Inflammatory macrophage treated with lipopolysaccharide for 1 hour (primary cell): ENCODE results near the gene ETFA.
"Not testable (repeated sequence)": the region's sequence is repeated elsewhere in the genome, so short reads cannot be mapped to it uniquely, and the experiment has no call there.

Source experiments
- DNase-seq, 2 donors: peaks; one replicate each; pipeline ENCODE4 v3.0.0-alpha.2; 2020 to 2022

Gene ETFA

DNA sequence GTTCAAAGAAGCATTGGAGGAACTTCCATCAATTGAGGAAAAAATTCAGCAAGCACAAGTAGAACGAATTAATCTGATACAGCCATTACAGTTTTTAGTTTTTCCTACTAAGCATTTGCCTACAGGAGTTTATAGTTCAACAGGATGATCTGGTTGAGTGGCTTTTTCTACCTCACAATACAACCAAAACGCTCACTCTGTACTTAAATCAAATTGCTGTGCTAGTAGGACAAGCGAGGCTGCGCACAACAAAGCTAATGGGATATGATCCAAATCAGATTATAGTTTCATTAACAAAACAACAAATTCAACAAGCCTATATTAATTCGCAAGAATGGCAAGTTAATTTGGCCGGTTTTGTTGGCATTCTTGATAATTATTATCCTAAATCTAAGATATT is 44.2 kb downstream of the ETFA start:
- no peak for DNase-seq

DNA sequence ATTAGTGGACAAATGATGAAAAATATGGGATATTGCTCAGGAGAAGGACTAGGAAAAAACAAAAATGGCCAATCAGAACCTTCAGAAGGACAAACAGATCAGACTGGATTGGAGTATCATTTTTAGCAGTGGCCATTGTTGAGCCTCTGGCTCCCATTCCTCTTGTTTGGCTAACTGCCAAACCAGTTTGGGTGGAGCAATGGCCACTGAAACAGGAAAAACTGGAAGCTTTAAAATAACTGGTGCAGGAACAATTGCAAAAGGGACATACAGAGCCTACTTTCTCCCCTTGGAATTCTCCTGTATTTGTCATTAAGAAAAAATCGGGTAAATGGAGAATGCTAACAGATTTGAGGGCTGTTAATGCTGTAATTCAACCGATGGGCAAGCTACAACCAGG is 45.5 kb downstream of the ETFA start:
- DNase-seq, result not testable (repeated sequence)

DNA sequence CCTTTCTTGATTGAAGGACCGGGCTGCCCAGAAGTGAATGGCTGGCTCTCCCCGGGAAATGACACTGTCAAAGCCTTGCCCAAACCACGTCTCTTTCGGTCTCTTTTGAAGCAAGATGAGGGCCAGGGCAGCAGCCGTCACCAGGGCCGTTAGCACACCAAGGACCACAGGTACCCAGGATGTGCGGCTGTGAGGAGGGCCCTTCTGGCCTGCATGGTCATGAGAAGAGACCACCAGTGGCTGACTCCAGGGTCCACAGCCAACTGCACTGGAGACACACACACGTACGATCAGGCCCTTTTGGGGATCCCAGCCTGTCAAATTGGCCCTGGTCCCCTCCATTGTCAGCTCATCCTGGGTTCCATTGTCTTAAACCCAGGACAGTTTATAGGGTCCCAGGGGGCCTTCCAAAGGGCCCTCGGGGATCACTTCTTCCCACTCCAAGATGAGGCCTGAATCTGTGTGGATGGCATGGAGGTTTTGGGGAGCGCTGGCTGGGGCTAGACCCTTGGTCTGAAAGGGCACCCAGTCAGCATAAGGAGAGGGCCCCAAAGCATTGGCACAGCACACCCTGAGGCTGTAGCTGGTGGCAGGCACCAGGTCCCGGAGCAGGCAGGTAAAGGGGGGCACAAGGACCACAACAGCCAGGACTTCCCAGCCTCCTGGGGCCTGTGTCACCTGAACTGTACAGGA is 50.9 kb downstream of the ETFA start:
- no peak for DNase-seq

DNA sequence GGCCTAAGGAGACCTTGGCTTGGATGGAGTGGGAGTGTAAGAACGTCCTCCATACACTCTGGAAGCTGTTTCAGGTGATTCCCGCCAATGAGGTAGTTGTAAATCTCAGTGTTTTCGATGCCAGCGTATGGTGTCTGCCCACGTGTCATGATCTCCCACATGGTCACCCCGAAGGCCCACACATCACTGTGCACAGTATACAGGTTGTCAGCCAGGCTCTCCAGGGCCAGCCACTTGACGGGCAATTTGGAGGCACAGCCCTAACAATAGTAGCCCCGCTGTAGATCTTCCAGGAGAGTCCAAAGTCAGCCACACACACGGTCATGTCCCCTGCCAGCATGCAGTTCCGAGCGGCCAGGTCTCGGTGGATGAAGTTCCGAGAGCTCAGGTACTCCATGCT is 51.9 kb downstream of the ETFA start:
- no peak for DNase-seq

DNA sequence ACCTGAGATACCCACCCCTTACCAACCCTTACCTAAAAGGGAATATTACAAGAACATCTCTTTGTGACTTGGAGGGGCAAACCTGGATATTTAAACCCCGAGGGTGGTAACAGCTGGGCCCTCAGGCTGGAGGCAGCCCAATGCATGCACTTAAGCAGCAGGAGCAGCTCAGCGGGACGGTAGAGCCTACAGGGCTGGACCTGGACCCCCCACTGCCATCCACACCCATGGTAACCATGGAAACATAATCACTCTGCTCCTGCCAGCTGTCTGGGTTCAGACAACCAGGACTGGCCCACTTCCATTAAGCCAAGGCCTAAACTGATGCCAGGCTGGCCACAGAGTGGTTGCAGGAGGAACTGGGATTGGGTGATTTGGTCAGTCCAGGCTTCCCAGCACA is 52.8 kb downstream of the ETFA start:
- no peak for DNase-seq

DNA sequence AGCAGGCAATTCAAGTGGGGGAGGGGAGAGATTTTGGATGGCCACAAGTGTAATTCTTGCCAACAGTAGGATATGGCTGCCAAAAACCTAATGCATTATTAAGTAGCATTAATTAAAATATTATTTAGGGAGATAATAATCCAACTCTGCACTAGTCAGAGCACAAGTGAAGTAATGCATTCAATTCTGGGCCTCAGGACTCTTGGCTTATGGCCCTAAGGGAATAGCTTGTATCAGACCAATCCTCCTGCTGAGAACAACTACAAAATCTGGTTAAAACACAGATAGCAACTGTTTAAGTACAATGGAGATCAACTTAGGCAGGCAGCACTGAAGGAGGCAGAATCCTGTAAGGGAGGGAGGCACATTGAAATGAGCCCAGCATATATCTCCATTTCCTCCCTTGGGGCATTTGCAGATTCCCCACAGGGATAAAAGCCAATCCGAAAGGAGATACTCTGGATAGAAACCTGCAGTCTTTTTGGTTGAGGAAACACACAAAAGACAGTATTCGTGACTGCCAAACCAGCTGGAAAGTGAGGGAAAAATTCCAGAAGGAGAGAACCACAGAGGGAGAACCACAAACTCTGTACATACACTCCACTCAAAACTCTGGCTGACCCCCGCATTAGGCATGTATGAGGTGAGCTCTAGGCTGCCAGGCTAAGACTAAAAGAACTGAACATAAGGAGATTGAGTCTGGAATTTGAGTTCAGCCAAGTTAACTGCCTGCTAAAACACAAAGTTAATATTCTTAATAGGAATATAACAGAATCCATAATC is 57.4 kb downstream of the ETFA start:
- DNase-seq, result no peak

DNA sequence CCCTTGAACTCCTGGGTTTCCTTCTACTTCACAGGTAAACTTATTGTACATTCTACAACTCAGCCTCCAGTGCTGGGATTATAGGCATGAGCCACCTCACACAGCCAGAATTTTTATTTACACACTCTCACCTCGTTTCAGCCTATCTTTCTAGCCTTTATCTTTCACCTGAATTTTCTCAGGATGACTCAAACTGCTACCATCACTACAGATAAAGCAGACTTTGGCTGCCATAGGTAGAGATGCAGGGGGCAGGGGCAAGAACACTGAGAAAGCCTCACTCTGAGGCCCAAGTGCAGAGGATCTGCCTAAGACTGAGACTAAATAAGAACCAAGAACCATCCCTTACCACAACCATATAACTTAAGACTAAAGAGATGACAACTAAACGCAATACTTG is 59.0 kb downstream of the ETFA start:
- no peak for DNase-seq

DNA sequence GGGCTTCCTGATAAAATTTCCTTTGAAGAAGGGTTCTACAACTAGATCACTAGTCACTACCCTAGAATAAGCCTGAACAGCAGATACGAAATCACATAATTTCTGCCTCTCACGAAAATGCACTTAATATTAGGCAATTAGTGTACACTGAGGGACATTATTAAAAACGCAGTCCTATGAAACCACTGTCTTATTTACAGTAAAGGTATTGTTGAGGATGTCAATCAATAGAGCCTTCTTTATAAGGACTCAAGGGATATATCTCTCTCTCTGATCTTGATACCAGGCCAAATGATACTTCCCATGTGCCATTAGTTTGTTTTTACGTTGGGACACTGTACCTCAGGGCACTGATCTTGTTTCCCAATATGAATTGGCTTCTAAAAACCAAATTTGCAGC is 59.6 kb downstream of the ETFA start:
- no peak for DNase-seq

DNA sequence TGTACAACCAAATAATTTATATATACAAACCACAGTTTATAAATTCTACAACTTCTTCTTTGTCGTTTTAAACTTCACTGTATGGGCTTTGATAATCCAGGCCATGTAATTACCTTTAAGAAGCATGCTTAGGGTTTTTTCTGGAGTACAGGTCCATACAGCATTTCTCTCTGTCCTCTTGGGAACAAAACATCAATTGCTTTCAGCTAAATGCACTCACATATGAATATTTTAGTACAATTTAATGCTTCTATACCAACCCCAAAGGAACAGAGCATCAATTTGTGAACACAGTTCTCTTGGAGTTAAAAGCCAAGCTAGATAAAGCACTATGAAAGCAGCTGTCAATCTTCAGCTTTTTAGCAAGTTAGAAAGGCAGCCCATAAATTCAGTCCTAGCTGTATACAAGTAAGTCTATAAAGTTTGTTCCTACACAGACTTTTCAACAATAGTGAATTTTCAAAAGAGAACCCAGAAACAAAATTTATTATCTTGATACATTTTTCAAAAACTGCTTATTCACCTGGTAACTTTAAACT is 66.1 kb downstream of the ETFA start:
- DNase-seq, result no peak

DNA sequence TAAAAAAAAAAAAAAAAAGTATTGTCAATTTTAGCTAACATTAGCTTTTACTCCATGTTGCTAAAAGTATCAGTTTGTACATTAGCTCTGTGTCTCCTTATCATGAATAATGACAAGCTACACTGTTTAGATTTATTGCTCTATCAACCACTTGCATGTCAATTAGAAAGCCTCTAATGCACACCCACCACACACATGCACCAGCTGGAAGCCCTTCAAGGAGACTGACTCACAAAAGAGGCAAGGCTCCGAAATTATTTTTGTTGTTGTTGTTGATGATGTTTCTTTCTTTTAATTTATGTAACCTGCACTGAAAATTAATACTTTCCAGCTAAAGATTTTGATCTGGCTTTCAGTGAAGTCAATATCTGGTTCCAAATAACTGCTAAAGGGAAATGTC is 71.5 kb downstream of the ETFA start:
- no peak for DNase-seq

DNA sequence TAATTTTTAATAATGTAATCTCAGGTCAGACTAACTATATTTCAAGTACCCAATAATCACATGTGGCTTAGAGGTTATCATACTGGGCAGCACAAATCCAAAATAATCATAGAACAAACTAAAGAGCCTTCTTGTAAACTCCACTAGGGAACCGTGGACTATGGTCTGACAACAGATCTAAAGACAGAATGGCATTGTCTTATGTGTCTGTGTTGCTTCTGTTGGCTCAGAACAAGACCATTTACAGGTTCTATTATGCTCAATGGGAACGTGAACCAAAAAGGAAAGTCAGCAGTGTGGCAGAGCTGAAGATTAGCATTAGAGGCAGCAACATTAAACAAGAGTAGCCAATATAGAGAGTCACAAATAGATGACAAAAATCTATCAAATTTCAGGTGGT is 74.9 kb downstream of the ETFA start:
- no peak for DNase-seq

DNA sequence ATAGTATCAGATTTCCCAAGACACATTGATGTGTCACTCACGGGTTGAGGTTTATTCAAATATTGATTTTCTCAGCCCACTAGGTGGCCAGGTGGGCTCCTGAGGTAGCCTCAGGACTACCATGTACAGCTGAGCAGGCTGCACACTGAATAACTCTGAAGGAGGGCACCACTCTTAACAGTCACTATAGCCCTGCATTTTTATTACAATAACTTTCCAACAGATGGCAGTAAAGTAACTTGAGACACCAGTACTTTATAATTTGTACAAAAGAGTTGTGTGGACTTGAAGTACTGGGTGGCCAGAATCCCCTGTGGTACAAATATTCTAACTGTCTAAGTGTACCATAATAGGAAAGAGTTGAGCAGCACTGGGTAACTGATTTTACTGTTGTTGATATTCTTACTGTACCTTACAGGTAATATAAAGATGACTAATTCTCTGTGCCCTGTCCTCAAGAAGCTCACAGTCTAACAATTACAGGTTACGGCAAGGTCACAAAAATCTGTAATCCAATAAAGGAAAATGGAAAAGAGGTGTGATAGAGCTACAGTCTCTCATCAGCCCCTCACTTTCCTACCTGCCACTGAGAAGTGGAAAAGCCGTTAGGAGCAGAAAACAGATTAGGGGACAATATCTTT is 76.0 kb downstream of the ETFA start:
- DNase-seq, result peak; percentile 23 to 51

DNA sequence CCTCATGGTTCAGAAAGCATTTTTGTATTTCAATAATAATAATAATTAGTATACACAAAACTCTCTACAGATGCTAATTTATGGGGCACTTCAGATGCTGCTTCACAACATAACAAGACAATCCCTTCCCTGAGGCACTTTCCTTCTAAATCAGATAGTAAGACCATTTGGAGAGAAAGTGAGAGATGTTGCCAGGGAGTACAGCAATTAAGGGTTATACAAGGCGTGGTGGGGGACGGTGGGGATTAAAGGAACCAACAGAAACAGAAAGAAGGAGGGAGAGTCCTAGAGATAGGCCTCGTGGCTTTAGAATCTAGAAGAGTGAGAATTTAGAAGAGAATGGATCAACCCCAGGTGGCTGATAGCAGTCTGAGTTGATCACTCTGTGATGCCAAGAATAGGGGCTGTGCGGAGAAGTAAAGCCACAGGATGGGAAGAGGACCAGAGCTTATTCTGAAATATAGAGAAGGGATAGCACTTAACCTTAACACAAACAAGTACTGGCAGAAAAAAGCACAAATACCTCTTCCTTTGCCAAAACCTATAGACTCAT is 76.9 kb downstream of the ETFA start:
- DNase-seq, result no peak

DNA sequence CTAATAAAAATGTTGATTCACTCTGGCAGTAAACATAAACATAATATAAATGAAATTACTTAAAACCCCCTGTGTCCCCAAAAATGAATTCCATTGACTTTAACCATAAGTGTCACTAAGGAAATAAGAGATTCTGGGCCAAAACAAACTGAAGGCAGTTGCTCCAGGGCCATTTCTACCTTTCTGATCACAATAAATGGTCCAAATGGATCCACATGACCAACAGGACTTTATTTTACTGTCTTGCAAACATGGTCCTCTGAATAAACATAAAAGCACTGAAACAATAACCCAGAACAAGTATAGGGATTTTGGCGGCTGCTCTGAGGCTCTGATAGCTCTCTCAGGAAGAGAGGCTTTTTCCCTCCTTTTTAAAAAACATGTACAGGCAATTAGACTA is 77.3 kb downstream of the ETFA start:
- DNase-seq, result no peak

DNA sequence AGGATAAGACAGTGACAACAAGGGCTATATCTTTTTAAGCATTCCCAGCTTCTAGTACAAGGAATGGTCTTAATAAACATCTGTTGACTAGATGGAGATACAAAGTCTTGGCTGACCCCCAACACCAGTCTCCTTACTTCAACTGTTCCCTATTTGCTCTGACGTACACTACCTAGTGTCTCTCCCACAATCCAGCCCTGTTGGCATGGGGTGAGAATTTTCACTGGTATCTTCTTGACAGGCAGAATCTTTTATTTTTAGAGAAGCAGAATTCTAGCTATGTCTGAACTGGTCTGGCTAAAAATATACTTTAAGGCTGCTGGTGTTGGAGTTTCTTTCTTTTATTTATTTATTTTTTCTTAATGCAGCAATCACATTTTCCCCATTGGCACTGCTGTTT is 82.0 kb downstream of the ETFA start:
- DNase-seq, result no peak

DNA sequence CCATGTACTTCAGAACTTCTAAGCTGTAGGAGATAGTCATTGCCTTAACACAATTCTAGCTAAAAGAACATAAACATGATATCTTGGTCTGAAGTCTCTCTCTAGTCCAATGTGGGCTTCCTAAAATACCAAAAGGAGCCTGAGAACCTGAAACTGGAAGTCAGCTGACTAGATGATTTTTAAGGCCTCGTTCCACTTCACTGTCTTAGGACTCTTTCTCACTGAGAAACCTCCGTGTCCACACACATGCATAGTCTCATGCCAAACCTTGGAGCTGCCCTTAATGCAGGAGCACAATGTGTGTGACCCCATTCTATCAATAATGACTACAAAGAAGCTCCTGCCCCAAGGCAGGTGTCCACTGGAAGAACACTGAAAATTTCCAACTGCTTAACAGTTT is 87.7 kb downstream of the ETFA start:
- DNase-seq, result no peak

DNA sequence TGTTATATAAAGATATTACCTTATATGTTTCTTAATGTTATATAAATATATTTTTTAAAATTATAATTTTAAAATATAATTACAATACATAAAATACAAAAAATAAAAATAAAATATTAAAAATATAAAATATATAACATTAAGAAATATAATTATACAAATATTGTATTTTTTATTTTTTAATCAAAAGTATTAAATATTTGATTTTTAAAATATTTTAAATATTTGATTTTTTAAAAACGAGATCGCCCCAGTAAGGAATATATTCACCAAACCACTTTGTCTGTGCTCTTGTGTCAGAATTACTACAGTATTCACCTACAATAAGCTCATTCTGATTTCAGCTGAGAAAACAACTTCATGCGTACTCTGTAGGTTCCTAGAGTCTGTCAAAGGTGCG is 89.1 kb downstream of the ETFA start:
- no peak for DNase-seq

DNA sequence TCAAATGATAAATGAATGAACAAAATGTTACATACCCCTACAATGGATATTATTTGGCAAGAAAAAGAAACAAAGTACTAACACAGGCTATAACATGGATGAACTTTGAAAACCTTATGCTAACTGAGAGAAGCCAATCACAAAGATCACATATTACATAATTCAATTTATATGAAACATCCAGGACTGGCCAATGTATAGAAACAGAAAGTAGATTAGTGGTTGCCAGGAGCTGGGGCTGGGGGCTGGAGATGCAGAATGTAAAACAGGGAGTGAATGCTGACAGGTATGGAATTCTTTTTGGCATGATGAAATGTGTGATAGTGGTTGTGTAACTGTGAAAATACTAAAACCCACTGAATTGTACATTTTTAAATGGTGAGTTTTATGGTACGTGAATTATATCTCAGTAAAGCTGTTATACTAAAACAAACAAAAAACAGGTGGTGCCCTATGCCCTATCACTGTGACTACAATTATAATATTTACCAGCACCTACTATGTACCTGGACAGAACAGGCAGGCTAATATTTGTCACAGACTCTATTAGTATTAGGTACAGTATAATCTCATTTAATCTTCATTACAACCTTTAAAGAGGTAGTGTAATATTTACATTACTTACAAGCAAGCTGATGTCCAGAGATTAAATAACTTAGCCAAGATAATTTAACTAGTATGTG is 90.0 kb downstream of the ETFA start:
- DNase-seq, result no peak

DNA sequence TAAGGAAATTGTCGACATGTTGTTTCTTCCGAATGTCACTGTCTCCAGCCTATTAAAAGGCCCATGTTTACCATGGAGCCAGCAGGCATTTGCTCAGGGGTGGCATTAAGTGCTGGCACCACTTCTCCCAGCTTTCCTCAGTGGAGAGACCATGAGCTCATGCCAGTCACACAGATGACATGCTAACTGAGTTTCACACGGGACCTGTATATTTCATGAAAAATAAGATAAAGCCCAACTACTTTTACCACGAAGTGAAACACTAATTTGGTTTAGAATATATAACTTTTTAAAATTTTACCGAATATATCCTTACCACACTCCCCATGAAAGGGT is 93.4 kb downstream of the ETFA start:
- DNase-seq, result no peak

DNA sequence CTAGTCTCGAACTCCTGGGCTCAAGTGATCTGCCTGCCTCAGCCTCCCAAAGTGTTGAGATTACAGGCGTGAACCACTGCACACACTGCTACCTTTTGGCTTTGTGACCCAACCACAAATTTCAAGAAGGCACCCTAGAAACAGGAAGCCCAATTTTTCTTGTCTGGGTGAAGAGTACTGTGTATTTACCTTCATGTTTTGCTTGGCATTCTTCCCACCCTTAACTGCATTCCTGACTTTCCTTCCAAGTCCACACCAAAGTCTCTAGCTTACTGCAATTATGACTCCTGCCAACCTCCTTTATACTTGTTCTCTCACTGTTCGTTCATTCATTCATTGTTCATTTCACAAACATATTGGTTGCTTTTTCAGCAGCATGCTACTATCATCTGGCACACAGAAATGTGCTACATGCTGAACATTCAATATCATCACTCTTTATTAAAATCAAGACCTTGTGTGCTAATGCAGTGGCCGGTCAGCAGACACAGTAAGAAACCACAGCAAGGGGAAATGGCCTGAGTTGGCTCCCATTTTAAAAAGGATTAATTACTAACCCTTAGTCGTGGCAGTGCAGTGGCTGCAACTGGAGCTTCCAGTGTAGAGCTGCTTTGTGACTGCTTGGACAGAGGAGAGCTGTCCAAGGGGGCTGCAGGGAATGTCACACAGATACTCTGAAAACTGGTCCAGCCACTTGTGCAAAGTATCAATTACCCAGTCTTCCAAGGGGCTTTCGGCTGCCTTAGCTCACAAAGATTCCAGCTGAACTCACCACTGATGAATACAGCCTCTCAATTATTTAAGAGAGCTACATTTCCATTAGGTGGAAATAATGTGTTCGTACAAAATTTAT is 94.0 kb downstream of the ETFA start:
- DNase-seq, result no peak

DNA sequence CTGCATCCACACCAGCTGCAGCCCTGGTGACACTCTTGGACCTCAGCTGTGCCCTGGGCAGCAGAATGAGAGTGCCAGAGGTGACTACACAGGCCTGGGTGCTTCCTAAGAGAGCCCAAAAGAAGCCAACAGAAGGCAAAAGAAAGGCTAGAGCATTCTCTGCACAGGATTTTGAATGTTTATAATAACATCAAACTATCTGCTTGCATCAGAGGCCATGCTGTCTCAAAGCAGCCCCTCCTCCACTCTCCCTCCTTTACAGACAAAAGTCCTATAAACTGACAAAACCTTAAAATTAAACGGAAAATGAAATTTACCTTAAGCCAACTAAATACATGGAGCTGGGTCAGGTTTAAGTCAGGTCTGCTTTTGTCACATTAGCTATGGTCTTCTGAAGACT is 95.6 kb downstream of the ETFA start:
- no peak for DNase-seq

DNA sequence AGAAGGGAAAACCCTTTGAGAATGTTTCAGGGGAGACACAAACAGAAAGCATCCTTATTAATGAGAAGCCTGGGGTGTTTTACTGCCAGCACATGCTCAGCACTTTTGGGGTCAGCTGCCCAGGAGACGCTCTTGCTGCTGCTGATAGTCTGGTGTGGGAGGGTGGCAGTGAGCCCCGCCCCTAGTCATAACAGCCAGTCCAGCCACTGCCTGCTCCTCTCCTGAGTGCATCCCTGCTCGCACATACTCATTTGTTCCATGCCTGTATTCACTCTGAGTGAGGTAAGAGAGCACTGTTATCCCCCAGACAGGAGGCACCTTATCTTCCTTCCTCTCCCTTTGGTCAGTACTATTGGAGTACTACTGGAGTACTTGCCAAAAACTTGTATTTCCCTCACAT is 101.3 kb downstream of the ETFA start:
- DNase-seq, result no peak
